ENCODE results near the gene CNTLN. TPM values are rescaled to one million over a fixed set of nuclear protein-coding genes. Genes with fewer than 3 reads are reported as not detected.

CNTLN gene
- total RNA-seq, 1 donor = 17.7 TPM

- no peaks in the 10 kb centered on the region for H3K4me1 ChIP-seq (ENCODE audit: insufficient read depth, low read length)
- no peaks in the 10 kb centered on the region for H3K79me2 ChIP-seq (ENCODE audit: insufficient read depth, low read length)
- H3K4me3 ChIP-seq (ENCODE audit: insufficient read depth, low read length) = no peak overlapping the region
- H3K27me3 ChIP-seq (ENCODE audit: insufficient read depth, low read length) = no peaks in the 10 kb centered on the region
- no peak for DNase-seq (ENCODE audit: insufficient read length, low spot score, missing footprints)
- H3K4me2 ChIP-seq (ENCODE audit: insufficient read depth, low read length) = no peak overlapping the region
- H3K27ac ChIP-seq (ENCODE audit: low read depth, low read length) = no peak overlapping the region
- no peaks in the 10 kb centered on the region for H3K9me3 ChIP-seq (ENCODE audit: low read depth, low read length)
- H4K20me1 ChIP-seq (ENCODE audit: insufficient read depth, low read length) = no peaks in the 10 kb centered on the region
- TF ChIP-seq CTCF (IDR thresholded peaks at IDR 0.05; ENCODE audit: extremely low read depth, low read depth, low read length) = no peak
- H2AFZ ChIP-seq (ENCODE audit: low read length) = no peak overlapping the region
- H3K36me3 ChIP-seq (ENCODE audit: insufficient read depth, low read length) = no peaks in the 10 kb centered on the region
Measured at GRCh38 chr9:17414986-17415385, 280.1 kb downstream of the CNTLN start.

- no peak for TF ChIP-seq CTCF (IDR thresholded peaks at IDR 0.05; ENCODE audit: extremely low read depth, low read depth, low read length)
- Histone ChIP-seq H2AFZ (ENCODE audit: low read length) (no peak overlapping the region), H4K20me1 (ENCODE audit: insufficient read depth, low read length) (no peaks in the 10 kb centered on the region)
Measured at GRCh38 chr9:17422994-17423680, 288.3 kb downstream of the CNTLN start.

GRCh38 chr9:17423681-17424011 is 288.8 kb downstream of the CNTLN start:
- Histone ChIP-seq H4K20me1 (ENCODE audit: insufficient read depth, low read length) (no peaks in the 10 kb centered on the region), H3K27me3 (ENCODE audit: insufficient read depth, low read length) (no peaks in the 10 kb centered on the region), H2AFZ (ENCODE audit: low read length) (no peak overlapping the region), H3K36me3 (ENCODE audit: insufficient read depth, low read length) (no peaks in the 10 kb centered on the region), H3K9me3 (ENCODE audit: low read depth, low read length) (no peaks in the 10 kb centered on the region), H3K4me3 (ENCODE audit: insufficient read depth, low read length) (no peak overlapping the region), H3K79me2 (ENCODE audit: insufficient read depth, low read length) (no peaks in the 10 kb centered on the region), H3K4me1 (ENCODE audit: insufficient read depth, low read length) (no peaks in the 10 kb centered on the region), H3K27ac (ENCODE audit: low read depth, low read length) (no peak overlapping the region), H3K4me2 (ENCODE audit: insufficient read depth, low read length) (no peak overlapping the region)
- no peak for TF ChIP-seq CTCF (IDR thresholded peaks at IDR 0.05; ENCODE audit: extremely low read depth, low read depth, low read length)
- no peak for DNase-seq (ENCODE audit: insufficient read length, low spot score, missing footprints)

More at GRCh38 chr9:17422994-17423680, 288.3 kb downstream of the CNTLN start:
- no peak overlapping the region for H3K4me3 ChIP-seq (ENCODE audit: insufficient read depth, low read length)
- no peak overlapping the region for H3K27ac ChIP-seq (ENCODE audit: low read depth, low read length)
- no peaks in the 10 kb centered on the region for H3K36me3 ChIP-seq (ENCODE audit: insufficient read depth, low read length)
- H3K79me2 ChIP-seq (ENCODE audit: insufficient read depth, low read length) = no peaks in the 10 kb centered on the region
- no peak overlapping the region for H3K4me2 ChIP-seq (ENCODE audit: insufficient read depth, low read length)
- no peaks in the 10 kb centered on the region for H3K9me3 ChIP-seq (ENCODE audit: low read depth, low read length)
- no peaks in the 10 kb centered on the region for H3K27me3 ChIP-seq (ENCODE audit: insufficient read depth, low read length)
- DNase-seq (ENCODE audit: insufficient read length, low spot score, missing footprints) = no peak
- no peaks in the 10 kb centered on the region for H3K4me1 ChIP-seq (ENCODE audit: insufficient read depth, low read length)

GRCh38 chr9:17425384-17425783 is 290.5 kb downstream of the CNTLN start:
- no peaks in the 10 kb centered on the region for H3K4me1 ChIP-seq (ENCODE audit: insufficient read depth, low read length)
- H3K4me2 ChIP-seq (ENCODE audit: insufficient read depth, low read length) = no peak overlapping the region
- no peak for DNase-seq (ENCODE audit: insufficient read length, low spot score, missing footprints)
- H3K79me2 ChIP-seq (ENCODE audit: insufficient read depth, low read length) = no peaks in the 10 kb centered on the region
- TF ChIP-seq CTCF (IDR thresholded peaks at IDR 0.05; ENCODE audit: extremely low read depth, low read depth, low read length) = no peak
- no peak overlapping the region for H3K4me3 ChIP-seq (ENCODE audit: insufficient read depth, low read length)
- H2AFZ ChIP-seq (ENCODE audit: low read length) = no peak overlapping the region
- no peaks in the 10 kb centered on the region for H3K36me3 ChIP-seq (ENCODE audit: insufficient read depth, low read length)
- H3K9me3 ChIP-seq (ENCODE audit: low read depth, low read length) = no peaks in the 10 kb centered on the region
- no peaks in the 10 kb centered on the region for H3K27me3 ChIP-seq (ENCODE audit: insufficient read depth, low read length)
- no peak overlapping the region for H3K27ac ChIP-seq (ENCODE audit: low read depth, low read length)
- H4K20me1 ChIP-seq (ENCODE audit: insufficient read depth, low read length) = no peaks in the 10 kb centered on the region
